K562 (cell line): Measurements from ENCODE around the gene SYS1. TPM values are rescaled to one million over a fixed set of nuclear protein-coding genes. Genes with fewer than 3 reads are reported as not detected.
A peak's percentile ranks its signal among the peaks of the same experiment; 100 is the strongest.

Experiments used
- CBFB ChIP-seq: sonication (generic); formaldehyde crosslinking; IDR thresholded peaks from 2 replicates; pipeline ENCODE4 v1.4.0; 2020; ENCODE audit warnings: mild to moderate bottlenecking, missing genetic modification reagents
- CSDE1 ChIP-seq, 2 experiments: fragments of 450-650 bp; IDR thresholded peaks; 2 replicates each; pipeline ENCODE4 v1.6.1; 2016; ENCODE audit warnings: mild to moderate bottlenecking in 1 of 2
- DDX20 ChIP-seq: fragments of 450-650 bp; IDR thresholded peaks from 2 replicates; pipeline ENCODE4 v1.6.1; 2016; ENCODE audit warnings: missing genetic modification characterization, low read depth, mild to moderate bottlenecking, missing compliant biosample characterization, moderate library complexity
- DMBX1 ChIP-seq: fragments of 250-450 bp; sonication (Bioruptor Pico); IDR thresholded peaks from 2 replicates; pipeline ENCODE4 v1.8.0; 2022; ENCODE audit warnings: inconsistent platforms, mild to moderate bottlenecking, moderate library complexity, borderline replicate concordance
- ERF ChIP-seq: fragments of 450-650 bp; formaldehyde crosslinking; IDR thresholded peaks from 2 replicates; pipeline ENCODE4 v1.4.0; 2020; ENCODE audit warnings: mild to moderate bottlenecking, mixed read lengths
- ESRRB ChIP-seq: fragments of 250-450 bp; sonication (Bioruptor Pico); IDR thresholded peaks from 2 replicates; pipeline ENCODE4 v1.5.0; 2020; ENCODE audit warnings: mild to moderate bottlenecking, moderate library complexity, borderline replicate concordance
- POLR2B ChIP-seq: fragments of 450-650 bp; IDR thresholded peaks from 2 replicates; pipeline ENCODE4 v1.6.1; 2018; ENCODE audit warnings: low read depth; ENCODE audit not compliant: partially characterized antibody
- TFAM ChIP-seq: fragments of 250-450 bp; sonication (Bioruptor Pico); conservative IDR thresholded peaks from 2 replicates; pipeline ENCODE4 v1.5.0; 2021; ENCODE audit warnings: mild to moderate bottlenecking, moderate library complexity
- TGIF2 ChIP-seq: sonication (generic); formaldehyde crosslinking; IDR thresholded peaks from 2 replicates; pipeline ENCODE4 v1.8.1; 2022; ENCODE audit warnings: mild to moderate bottlenecking, missing genetic modification reagents, moderate library complexity
- ZBTB43 ChIP-seq: sonication (generic); formaldehyde crosslinking; IDR thresholded peaks from 2 replicates; pipeline ENCODE4 v1.8.0; 2023; ENCODE audit warnings: mild to moderate bottlenecking, missing genetic modification reagents
- ZNF143 ChIP-seq: sonication (generic); formaldehyde crosslinking; IDR thresholded peaks from 2 replicates; pipeline ENCODE4 v1.9.0; 2022; ENCODE audit warnings: mild to moderate bottlenecking, missing genetic modification reagents
- ZNF280B ChIP-seq: fragments of 250-450 bp; sonication (Bioruptor Pico); IDR thresholded peaks from 2 replicates; pipeline ENCODE4 v1.5.1; 2021; ENCODE audit warnings: mild to moderate bottlenecking
- ZNF282 ChIP-seq: sonication (generic); formaldehyde crosslinking; IDR thresholded peaks from 2 replicates; pipeline ENCODE4 v1.8.1; 2023; ENCODE audit warnings: missing genetic modification reagents
- ZNF436 ChIP-seq: fragments of 250-450, 450-650 bp; sonication (Bioruptor Pico); formaldehyde crosslinking; IDR thresholded peaks from 2 replicates; pipeline ENCODE4 v1.7.0; 2020; ENCODE audit warnings: mild to moderate bottlenecking
- polyA plus RNA-seq, 8 experiments: library from polyadenylated mRNA; depleted of rRNA in 4 of 8; stranded (reverse) in 5 of 8; unstranded in 3 of 8; fragments of >200 nt; fragmentation: Nextera tagmentation in 2 of 8; fragmentation: Illumina TruSeq in 1 of 8; extraction: Ambion mirVana in 2 of 8; extraction: Trizol in 1 of 8; gene quantifications; 2 replicates each; pipeline versions ENCODE4 v1.2.1 to v1.2.3, GENCODE V29; 2011 to 2014; ENCODE audit warnings: inconsistent platforms in 1 of 8, missing spikeins in 1 of 8
- total RNA-seq, 7 experiments: library from RNA; depleted of rRNA in 6 of 7; stranded (reverse); fragments of >200 nt in 6 of 7; fragmentation: Illumina TruSeq in 2 of 7; extraction: Trizol in 2 of 7; gene quantifications; 2 replicates each; pipeline versions ENCODE4 v1.2.1 to v1.2.3, GENCODE V29; 2011 to 2021; ENCODE audit warnings: low replicate concordance in 1 of 7
- TF ChIP-seq, protein P1 (sequence below): fragments of 450-650 bp; IDR thresholded peaks from 2 replicates; pipeline ENCODE4 v1.6.1; 2016; ENCODE audit warnings: low read depth
- TF ChIP-seq, protein P2 (sequence below): fragments of 450-650 bp; formaldehyde crosslinking; IDR thresholded peaks from 2 replicates; pipeline ENCODE4 v1.4.0; 2022; ENCODE audit warnings: missing genetic modification characterization

Gene SYS1
- total and polyA plus RNA-seq, 9 of the 15 experiments (the other 6 are each of a cell fraction or from before 2014, with no cell fraction given), result 11.1 to 25.2 (median 17.5) TPM

DNA sequence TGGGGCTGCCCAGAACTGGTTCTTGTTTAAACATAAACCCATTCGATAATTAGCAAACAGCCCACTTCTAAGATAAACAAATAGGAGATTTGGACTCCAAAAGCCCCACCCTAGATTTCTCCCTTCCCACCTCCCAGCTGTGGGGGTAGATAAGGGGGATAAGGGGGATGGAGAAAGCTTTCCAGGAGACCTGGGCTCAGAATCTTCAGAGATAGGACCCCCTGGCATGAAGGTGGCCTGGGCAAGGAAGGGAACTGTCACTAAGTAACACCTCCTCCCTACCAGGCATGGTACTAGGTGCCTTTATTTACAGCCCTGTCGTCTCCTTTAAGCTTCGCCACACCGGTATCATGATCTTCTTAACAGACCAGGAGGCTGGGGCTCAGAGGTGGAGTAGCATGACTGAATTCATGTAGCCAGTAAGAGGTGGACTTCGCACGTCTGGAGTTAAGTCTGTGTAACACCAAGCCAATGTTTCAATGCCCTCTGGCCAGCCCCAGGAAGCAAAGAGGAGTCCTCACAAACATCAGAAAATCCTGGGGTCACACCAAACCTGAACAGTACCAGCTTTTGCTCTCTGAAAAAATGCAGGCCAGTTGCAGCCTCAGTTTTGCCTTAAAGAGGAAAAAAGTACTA, 19.3 kb upstream of the SYS1 start (continued):
- TF ChIP-seq, protein P1, sequence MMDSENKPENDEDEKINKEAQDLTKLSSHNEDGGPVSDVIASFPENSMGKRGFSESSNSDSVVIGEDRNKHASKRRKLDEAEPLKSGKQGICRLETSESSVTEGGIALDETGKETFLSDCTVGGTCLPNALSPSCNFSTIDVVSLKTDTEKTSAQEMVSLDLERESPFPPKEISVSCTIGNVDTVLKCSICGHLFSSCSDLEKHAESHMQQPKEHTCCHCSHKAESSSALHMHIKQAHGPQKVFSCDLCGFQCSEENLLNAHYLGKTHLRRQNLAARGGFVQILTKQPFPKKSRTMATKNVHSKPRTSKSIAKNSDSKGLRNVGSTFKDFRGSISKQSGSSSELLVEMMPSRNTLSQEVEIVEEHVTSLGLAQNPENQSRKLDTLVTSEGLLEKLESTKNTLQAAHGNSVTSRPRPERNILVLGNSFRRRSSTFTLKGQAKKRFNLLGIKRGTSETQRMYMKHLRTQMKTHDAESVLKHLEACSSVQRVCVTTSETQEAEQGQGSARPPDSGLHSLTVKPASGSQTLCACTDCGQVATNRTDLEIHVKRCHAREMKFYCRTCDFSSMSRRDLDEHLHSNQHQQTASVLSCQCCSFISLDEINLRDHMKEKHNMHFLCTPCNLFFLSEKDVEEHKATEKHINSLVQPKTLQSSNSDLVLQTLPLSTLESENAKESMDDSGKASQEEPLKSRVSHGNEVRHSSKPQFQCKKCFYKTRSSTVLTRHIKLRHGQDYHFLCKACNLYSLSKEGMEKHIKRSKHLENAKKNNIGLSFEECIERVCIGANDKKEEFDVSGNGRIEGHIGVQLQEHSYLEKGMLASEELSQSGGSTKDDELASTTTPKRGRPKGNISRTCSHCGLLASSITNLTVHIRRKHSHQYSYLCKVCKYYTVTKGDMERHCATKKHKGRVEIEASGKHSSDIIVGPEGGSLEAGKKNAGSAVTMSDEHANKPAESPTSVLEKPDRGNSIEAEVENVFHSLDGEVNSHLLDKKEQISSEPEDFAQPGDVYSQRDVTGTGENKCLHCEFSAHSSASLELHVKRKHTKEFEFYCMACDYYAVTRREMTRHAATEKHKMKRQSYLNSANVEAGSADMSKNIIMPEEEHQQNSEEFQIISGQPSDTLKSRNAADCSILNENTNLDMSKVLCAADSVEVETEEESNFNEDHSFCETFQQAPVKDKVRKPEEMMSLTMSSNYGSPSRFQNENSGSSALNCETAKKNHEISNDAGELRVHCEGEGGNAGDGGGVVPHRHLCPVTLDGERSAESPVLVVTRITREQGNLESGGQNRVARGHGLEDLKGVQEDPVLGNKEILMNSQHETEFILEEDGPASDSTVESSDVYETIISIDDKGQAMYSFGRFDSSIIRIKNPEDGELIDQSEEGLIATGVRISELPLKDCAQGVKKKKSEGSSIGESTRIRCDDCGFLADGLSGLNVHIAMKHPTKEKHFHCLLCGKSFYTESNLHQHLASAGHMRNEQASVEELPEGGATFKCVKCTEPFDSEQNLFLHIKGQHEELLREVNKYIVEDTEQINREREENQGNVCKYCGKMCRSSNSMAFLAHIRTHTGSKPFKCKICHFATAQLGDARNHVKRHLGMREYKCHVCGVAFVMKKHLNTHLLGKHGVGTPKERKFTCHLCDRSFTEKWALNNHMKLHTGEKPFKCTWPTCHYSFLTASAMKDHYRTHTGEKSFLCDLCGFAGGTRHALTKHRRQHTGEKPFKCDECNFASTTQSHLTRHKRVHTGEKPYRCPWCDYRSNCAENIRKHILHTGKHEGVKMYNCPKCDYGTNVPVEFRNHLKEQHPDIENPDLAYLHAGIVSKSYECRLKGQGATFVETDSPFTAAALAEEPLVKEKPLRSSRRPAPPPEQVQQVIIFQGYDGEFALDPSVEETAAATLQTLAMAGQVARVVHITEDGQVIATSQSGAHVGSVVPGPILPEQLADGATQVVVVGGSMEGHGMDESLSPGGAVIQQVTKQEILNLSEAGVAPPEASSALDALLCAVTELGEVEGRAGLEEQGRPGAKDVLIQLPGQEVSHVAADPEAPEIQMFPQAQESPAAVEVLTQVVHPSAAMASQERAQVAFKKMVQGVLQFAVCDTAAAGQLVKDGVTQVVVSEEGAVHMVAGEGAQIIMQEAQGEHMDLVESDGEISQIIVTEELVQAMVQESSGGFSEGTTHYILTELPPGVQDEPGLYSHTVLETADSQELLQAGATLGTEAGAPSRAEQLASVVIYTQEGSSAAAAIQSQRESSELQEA, result no peak
- TF ChIP-seq, protein P2, sequence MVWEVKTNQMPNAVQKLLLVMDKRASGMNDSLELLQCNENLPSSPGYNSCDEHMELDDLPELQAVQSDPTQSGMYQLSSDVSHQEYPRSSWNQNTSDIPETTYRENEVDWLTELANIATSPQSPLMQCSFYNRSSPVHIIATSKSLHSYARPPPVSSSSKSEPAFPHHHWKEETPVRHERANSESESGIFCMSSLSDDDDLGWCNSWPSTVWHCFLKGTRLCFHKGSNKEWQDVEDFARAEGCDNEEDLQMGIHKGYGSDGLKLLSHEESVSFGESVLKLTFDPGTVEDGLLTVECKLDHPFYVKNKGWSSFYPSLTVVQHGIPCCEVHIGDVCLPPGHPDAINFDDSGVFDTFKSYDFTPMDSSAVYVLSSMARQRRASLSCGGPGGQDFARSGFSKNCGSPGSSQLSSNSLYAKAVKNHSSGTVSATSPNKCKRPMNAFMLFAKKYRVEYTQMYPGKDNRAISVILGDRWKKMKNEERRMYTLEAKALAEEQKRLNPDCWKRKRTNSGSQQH, result no peak
- no peak for TF ChIP-seq ESRRB (CRISPR knock-in tag)
- no peak for TF ChIP-seq TGIF2 (CRISPR knock-in tag)
- no peak for TF ChIP-seq ZBTB43 (CRISPR knock-in tag)
- TF ChIP-seq DMBX1 (CRISPR knock-in tag), result no peak
- no peak for TF ChIP-seq CSDE1 (IDR thresholded peaks at IDR 0.05)
- TF ChIP-seq ZNF143 (CRISPR knock-in tag), result 0 out of 2 replicates have a peak, but pooled peaks have one; percentile 27
- no peak for TF ChIP-seq CBFB (CRISPR knock-in tag)
- no peak for TF ChIP-seq ZNF280B (CRISPR knock-in tag)
- TF ChIP-seq ZNF436 (CRISPR knock-in tag), result no peak
- no peak for TF ChIP-seq TFAM (CRISPR knock-in tag)
- TF ChIP-seq ZNF282, result no peak
- no peak for TF ChIP-seq ERF (CRISPR knock-in tag)
- TF ChIP-seq DDX20, result no peak
- no peak for TF ChIP-seq POLR2B
